Measurements from ENCODE around the gene B3GNT8. TPM values are rescaled to one million over a fixed set of nuclear protein-coding genes. Genes with fewer than 3 reads are reported as not detected.

Gene B3GNT8
- total RNA-seq, 1 experiment from 2014 or later: not detected

DNA sequence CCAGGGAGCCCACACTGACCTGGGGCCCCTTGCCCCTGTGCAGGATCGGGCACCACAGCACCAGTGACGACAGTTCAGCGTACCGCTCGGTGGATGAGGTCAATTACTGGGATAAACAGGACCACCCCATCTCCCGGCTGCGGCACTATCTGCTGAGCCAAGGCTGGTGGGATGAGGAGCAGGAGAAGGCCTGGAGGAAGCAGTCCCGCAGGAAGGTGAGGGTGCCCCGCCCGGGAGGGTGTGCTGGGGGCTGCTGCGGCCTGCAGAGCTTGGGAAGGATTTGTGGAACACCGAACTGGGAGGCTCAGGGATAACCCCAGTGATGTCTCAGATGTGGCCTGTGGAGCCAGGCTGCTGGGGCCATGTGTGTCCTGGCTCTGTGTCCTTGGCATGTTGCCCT, 4.2 kb downstream of the B3GNT8 start:
- Histone ChIP-seq H3K4me1 (ENCODE audit: low read length) (peaks cover 5% of the 10 kb centered on the region), H3K4me3 (ENCODE audit: low read length) (no peak overlapping the region), H3K9me2 (replicated peaks; ENCODE audit: insufficient read depth, low read length) (no peaks in the 10 kb centered on the region), H3K4me2 (ENCODE audit: low read depth, low read length, poor library complexity, severe bottlenecking) (no peak overlapping the region), H3K9ac (ENCODE audit: low read length) (no peak overlapping the region), H3K36me3 (ENCODE audit: insufficient read depth, low read length) (no peaks in the 10 kb centered on the region), H3K27ac (ENCODE audit: low read length) (no peak overlapping the region), H2AFZ (ENCODE audit: low read length) (no peak overlapping the region), H4K20me1 (ENCODE audit: insufficient read depth, low read depth, low read length) (no peaks in the 10 kb centered on the region), H3K27me3 (ENCODE audit: low read length) (no peaks in the 10 kb centered on the region), H3K9me3 (ENCODE audit: low read length) (no peaks in the 10 kb centered on the region), H3K79me2 (ENCODE audit: low read length) (no peaks in the 10 kb centered on the region)
- DNase-seq: peak; percentile 28

GRCh38 chr19:41422456-41422855, 4.7 kb downstream of the B3GNT8 start:
- Histone ChIP-seq H3K4me3 (ENCODE audit: low read length) (no peak overlapping the region), H3K4me2 (ENCODE audit: low read depth, low read length, poor library complexity, severe bottlenecking) (no peak overlapping the region), H3K27me3 (ENCODE audit: low read length) (no peaks in the 10 kb centered on the region), H3K79me2 (ENCODE audit: low read length) (no peaks in the 10 kb centered on the region), H3K9me3 (ENCODE audit: low read length) (no peaks in the 10 kb centered on the region), H3K9me2 (replicated peaks; ENCODE audit: insufficient read depth, low read length) (no peaks in the 10 kb centered on the region), H3K4me1 (ENCODE audit: low read length) (no peaks in the 10 kb centered on the region; the same call in 1 of the 2 replicates), H3K36me3 (ENCODE audit: insufficient read depth, low read length) (no peaks in the 10 kb centered on the region), H3K27ac (ENCODE audit: low read length) (no peak overlapping the region), H4K20me1 (ENCODE audit: insufficient read depth, low read depth, low read length) (no peaks in the 10 kb centered on the region), H2AFZ (ENCODE audit: low read length) (no peak overlapping the region), H3K9ac (ENCODE audit: low read length) (no peak overlapping the region)
- DNase-seq: no peak

DNA sequence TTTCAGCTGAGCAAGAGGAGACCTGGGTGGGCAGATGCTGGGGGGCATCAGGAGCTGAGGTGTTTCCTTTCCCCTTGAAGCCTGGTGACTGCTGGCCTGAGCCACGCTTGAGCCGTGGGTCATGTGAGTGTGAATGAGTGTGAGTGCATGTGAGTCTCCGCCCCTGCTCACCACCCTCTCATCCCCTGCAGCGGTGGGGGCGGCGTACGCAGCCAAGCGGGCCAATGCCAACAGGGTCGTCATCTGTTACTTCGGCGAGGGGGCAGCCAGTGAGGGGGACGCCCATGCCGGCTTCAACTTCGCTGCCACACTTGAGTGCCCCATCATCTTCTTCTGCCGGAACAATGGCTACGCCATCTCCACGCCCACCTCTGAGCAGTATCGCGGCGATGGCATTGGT, 5.2 kb downstream of the B3GNT8 start:
- no peaks in the 10 kb centered on the region for H3K4me1 ChIP-seq (ENCODE audit: low read length)
- H4K20me1 ChIP-seq (ENCODE audit: insufficient read depth, low read depth, low read length): no peaks in the 10 kb centered on the region
- no peak for DNase-seq
- no peak overlapping the region for H3K4me2 ChIP-seq (ENCODE audit: low read depth, low read length, poor library complexity, severe bottlenecking)
- H3K9ac ChIP-seq (ENCODE audit: low read length): no peak overlapping the region
- H3K79me2 ChIP-seq (ENCODE audit: low read length): no peaks in the 10 kb centered on the region
- H3K4me3 ChIP-seq (ENCODE audit: low read length): no peak overlapping the region
- no peaks in the 10 kb centered on the region for H3K36me3 ChIP-seq (ENCODE audit: insufficient read depth, low read length)
- no peak overlapping the region for H3K27ac ChIP-seq (ENCODE audit: low read length)
- no peaks in the 10 kb centered on the region for H3K9me3 ChIP-seq (ENCODE audit: low read length)
- H3K9me2 ChIP-seq (replicated peaks; ENCODE audit: insufficient read depth, low read length): no peaks in the 10 kb centered on the region
- no peaks in the 10 kb centered on the region for H3K27me3 ChIP-seq (ENCODE audit: low read length)
- no peak overlapping the region for H2AFZ ChIP-seq (ENCODE audit: low read length)

DNA sequence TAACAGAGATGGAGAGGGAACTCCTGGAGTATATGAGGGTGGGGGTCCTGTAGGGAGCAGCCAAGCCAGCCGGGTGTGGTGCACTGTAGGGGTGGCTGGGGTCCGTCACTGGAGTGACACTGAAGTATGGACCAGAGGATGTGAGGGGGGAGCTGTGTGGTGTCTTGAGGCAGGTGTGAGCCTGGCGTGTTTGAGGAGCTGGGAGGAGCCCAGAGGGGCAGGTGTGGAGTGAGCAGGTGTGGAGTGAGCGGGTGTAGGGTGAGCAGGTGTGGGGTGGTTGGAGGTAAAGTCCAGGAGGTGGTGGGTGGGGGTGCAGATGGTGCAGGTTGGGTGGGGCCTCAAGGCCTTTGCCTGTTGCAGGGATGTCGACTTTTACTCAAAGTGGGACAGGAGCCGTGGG, 5.9 kb downstream of the B3GNT8 start:
- H3K9me3 ChIP-seq (ENCODE audit: low read length): no peaks in the 10 kb centered on the region
- no peaks in the 10 kb centered on the region for H4K20me1 ChIP-seq (ENCODE audit: insufficient read depth, low read depth, low read length)
- no peaks in the 10 kb centered on the region for H3K9me2 ChIP-seq (replicated peaks; ENCODE audit: insufficient read depth, low read length)
- no peaks in the 10 kb centered on the region for H3K4me1 ChIP-seq (ENCODE audit: low read length)
- H3K36me3 ChIP-seq (ENCODE audit: insufficient read depth, low read length): no peaks in the 10 kb centered on the region
- DNase-seq: no peak
- H2AFZ ChIP-seq (ENCODE audit: low read length): no peak overlapping the region
- no peak overlapping the region for H3K4me2 ChIP-seq (ENCODE audit: low read depth, low read length, poor library complexity, severe bottlenecking)
- H3K4me3 ChIP-seq (ENCODE audit: low read length): no peak overlapping the region
- no peaks in the 10 kb centered on the region for H3K27me3 ChIP-seq (ENCODE audit: low read length)
- no peak overlapping the region for H3K9ac ChIP-seq (ENCODE audit: low read length)
- no peaks in the 10 kb centered on the region for H3K79me2 ChIP-seq (ENCODE audit: low read length)
- no peak overlapping the region for H3K27ac ChIP-seq (ENCODE audit: low read length)

- Histone ChIP-seq H3K4me3 (ENCODE audit: low read length) (no peak overlapping the region), H3K27me3 (ENCODE audit: low read length) (no peaks in the 10 kb centered on the region), H3K9me2 (replicated peaks; ENCODE audit: insufficient read depth, low read length) (no peaks in the 10 kb centered on the region), H4K20me1 (ENCODE audit: insufficient read depth, low read depth, low read length) (no peaks in the 10 kb centered on the region), H3K79me2 (ENCODE audit: low read length) (no peaks in the 10 kb centered on the region), H3K27ac (ENCODE audit: low read length) (no peak overlapping the region), H3K4me2 (ENCODE audit: low read depth, low read length, poor library complexity, severe bottlenecking) (no peak overlapping the region), H3K9me3 (ENCODE audit: low read length) (no peaks in the 10 kb centered on the region), H3K9ac (ENCODE audit: low read length) (no peak overlapping the region), H3K36me3 (ENCODE audit: insufficient read depth, low read length) (no peaks in the 10 kb centered on the region), H3K4me1 (ENCODE audit: low read length) (no peaks in the 10 kb centered on the region), H2AFZ (ENCODE audit: low read length) (no peak overlapping the region)
- DNase-seq: peak; percentile 39
Observed at GRCh38 chr19:41420101-41420880, 6.9 kb downstream of the B3GNT8 start.

DNA sequence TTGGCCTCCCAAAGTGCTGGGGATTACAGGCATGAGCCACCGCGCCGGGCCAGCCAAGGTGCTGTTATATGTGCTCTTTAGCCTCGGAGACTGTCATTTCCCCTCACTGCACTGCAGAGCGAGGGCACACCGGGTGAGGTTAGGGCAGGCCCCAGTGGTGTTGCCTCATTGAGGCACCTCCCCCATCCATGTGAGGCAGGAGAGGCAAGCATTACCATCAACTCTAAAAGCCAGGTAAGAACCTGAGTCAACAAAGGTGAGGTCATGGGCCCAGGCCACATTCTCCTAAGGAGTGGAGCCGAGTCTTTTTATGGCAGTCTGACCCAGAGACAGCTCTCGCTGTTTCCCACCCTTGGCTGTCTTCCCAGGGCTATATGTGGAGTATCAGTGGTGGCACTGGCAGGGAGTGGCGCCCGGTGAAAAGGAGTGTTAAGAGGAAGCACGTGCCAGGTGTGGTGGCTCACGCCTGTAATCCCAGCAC, 10.9 kb downstream of the B3GNT8 start:
- Histone ChIP-seq H3K27ac (ENCODE audit: low read length) (no peak overlapping the region), H3K4me2 (ENCODE audit: low read depth, low read length, poor library complexity, severe bottlenecking) (no peak overlapping the region), H3K36me3 (ENCODE audit: insufficient read depth, low read length) (no peaks in the 10 kb centered on the region), H3K9ac (ENCODE audit: low read length) (no peak overlapping the region), H2AFZ (ENCODE audit: low read length) (no peak overlapping the region), H3K79me2 (ENCODE audit: low read length) (no peaks in the 10 kb centered on the region), H3K27me3 (ENCODE audit: low read length) (no peaks in the 10 kb centered on the region), H4K20me1 (ENCODE audit: insufficient read depth, low read depth, low read length) (no peaks in the 10 kb centered on the region), H3K9me3 (ENCODE audit: low read length) (no peaks in the 10 kb centered on the region), H3K4me3 (ENCODE audit: low read length) (no peak overlapping the region), H3K4me1 (ENCODE audit: low read length) (no peaks in the 10 kb centered on the region), H3K9me2 (replicated peaks; ENCODE audit: insufficient read depth, low read length) (no peaks in the 10 kb centered on the region)
- no peak for DNase-seq

GRCh38 chr19:41415154-41415571, 12.0 kb downstream of the B3GNT8 start:
- no peak overlapping the region for H3K4me2 ChIP-seq (ENCODE audit: low read depth, low read length, poor library complexity, severe bottlenecking)
- no peaks in the 10 kb centered on the region for H3K9me2 ChIP-seq (replicated peaks; ENCODE audit: insufficient read depth, low read length)
- H3K4me1 ChIP-seq (ENCODE audit: low read length): no peaks in the 10 kb centered on the region
- no peaks in the 10 kb centered on the region for H4K20me1 ChIP-seq (ENCODE audit: insufficient read depth, low read depth, low read length)
- H3K79me2 ChIP-seq (ENCODE audit: low read length): no peaks in the 10 kb centered on the region
- H3K4me3 ChIP-seq (ENCODE audit: low read length): no peak overlapping the region
- H3K27me3 ChIP-seq (ENCODE audit: low read length): no peaks in the 10 kb centered on the region
- no peak for DNase-seq
- no peak overlapping the region for H3K27ac ChIP-seq (ENCODE audit: low read length)
- no peak overlapping the region for H3K9ac ChIP-seq (ENCODE audit: low read length)
- H3K36me3 ChIP-seq (ENCODE audit: insufficient read depth, low read length): no peaks in the 10 kb centered on the region
- no peaks in the 10 kb centered on the region for H3K9me3 ChIP-seq (ENCODE audit: low read length)
- H2AFZ ChIP-seq (ENCODE audit: low read length): no peak overlapping the region

DNA sequence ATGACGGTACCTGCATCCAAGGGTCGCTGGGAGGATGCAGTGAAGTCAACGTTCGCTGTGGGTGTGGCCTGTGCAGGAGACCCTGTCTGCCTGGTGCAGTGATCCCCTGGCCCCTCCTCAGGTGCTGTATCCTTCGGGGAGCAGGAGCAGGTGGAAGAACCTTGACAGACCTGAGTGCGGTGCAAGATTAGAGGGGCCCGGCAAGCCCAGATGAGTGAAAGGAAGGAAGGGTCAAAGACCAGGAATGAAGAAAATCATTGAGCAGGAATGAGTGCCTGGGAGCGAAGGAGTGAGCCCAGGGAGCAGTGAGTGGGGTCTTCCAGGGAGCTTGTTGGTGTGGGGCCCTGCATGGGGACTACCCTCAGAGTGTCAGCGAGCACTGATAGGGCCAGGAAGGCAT, 12.7 kb downstream of the B3GNT8 start:
- Histone ChIP-seq H2AFZ (ENCODE audit: low read length) (no peak overlapping the region), H3K4me2 (ENCODE audit: low read depth, low read length, poor library complexity, severe bottlenecking) (no peak overlapping the region), H3K36me3 (ENCODE audit: insufficient read depth, low read length) (no peaks in the 10 kb centered on the region), H3K4me3 (ENCODE audit: low read length) (no peak overlapping the region), H3K9me3 (ENCODE audit: low read length) (no peaks in the 10 kb centered on the region), H3K9me2 (replicated peaks; ENCODE audit: insufficient read depth, low read length) (no peaks in the 10 kb centered on the region), H3K9ac (ENCODE audit: low read length) (no peak overlapping the region), H3K27me3 (ENCODE audit: low read length) (no peaks in the 10 kb centered on the region), H3K27ac (ENCODE audit: low read length) (no peak overlapping the region), H4K20me1 (ENCODE audit: insufficient read depth, low read depth, low read length) (no peaks in the 10 kb centered on the region), H3K4me1 (ENCODE audit: low read length) (no peaks in the 10 kb centered on the region), H3K79me2 (ENCODE audit: low read length) (no peaks in the 10 kb centered on the region; the same call in 1 of the 2 replicates)
- DNase-seq: no peak

Data from Karpas-422 (cell line).